Uterus (tissue), 4 donors: ENCODE results near the gene ACOXL. TPM values are rescaled to one million over a fixed set of nuclear protein-coding genes. Genes with fewer than 3 reads are reported as not detected.

Source experiments
- DNase-seq, 2 donors: peaks; one replicate each; pipeline ENCODE4 v3.0.0-alpha.2; 2019 to 2020
- H3K27ac ChIP-seq, 2 donors: fragments of 200-600 bp; sonication (generic); 1 replicate in 1 of 2; 2 replicates in 1 of 2; pipeline ENCODE4 v1.5.1; 2016 to 2018
- H3K27me3 ChIP-seq, 2 donors: fragments of 200-600 bp; sonication (generic); one replicate each; pipeline ENCODE4 v1.5.1; 2018 to 2019; ENCODE audit warnings: control low read depth in 1 of 2
- H3K36me3 ChIP-seq, 2 donors: fragments of 200-600 bp; sonication (generic); one replicate each; pipeline ENCODE4 v1.5.1; 2019; ENCODE audit warnings: control low read depth in 1 of 2
- H3K4me1 ChIP-seq, 2 donors: fragments of 200-600 bp; sonication (generic); one replicate each; pipeline ENCODE4 v1.5.1; 2018 to 2019; ENCODE audit warnings: control low read depth in 1 of 2
- H3K4me3 ChIP-seq, 2 donors: fragments of 200-600 bp; sonication (generic); 1 replicate in 1 of 2; 2 replicates in 1 of 2; pipeline ENCODE4 v1.5.1; 2018 to 2019; ENCODE audit warnings: mild to moderate bottlenecking in 1 of 2
- H3K9me3 ChIP-seq, 2 donors: fragments of 200-600 bp; sonication (generic); one replicate each; pipeline ENCODE4 v1.5.1; 2019; ENCODE audit warnings: control low read depth in 1 of 2
- POLR2A ChIP-seq, 2 donors: fragments of 450-650 bp; IDR thresholded peaks; one replicate each; pipeline ENCODE4 v1.6.1; 2016; ENCODE audit warnings: antibody characterized with exemption in 2 of 2, mild to moderate bottlenecking in 1 of 2, moderate library complexity in 1 of 2
- intact Hi-C: fragments of 100-400 bp; cut with DNase I; formaldehyde crosslinking; loops from one replicate; pipeline ENCODE4 v1.15.1; 2023; ENCODE audit warnings: low total_unique reads
- total RNA-seq, 4 donors: library from RNA; depleted of rRNA in 3 of 4; stranded (reverse); fragments of >200 nt in 3 of 4; gene quantifications; one replicate each; pipeline versions ENCODE4 v1.1.0 to v1.2.4, GENCODE V29; 2014 to 2023
- TF ChIP-seq, protein P1 (sequence below), 4 experiments: fragments of 200-600 bp in 2 of 4; fragments of 450-650 bp in 2 of 4; sonication (generic) in 2 of 4; IDR thresholded peaks; one replicate each; pipeline ENCODE4 v1.5.1; 2016 to 2019; ENCODE audit warnings: antibody characterized with exemption in 4 of 4, mild to moderate bottlenecking in 2 of 4, moderate library complexity in 1 of 4
- donor health status: DM: yes; HTN: yes; CAD: no.

Gene ACOXL
- total RNA-seq, 4 donors from 2014 or later: 0.18 to 0.41 TPM; not detected in 2

DNA sequence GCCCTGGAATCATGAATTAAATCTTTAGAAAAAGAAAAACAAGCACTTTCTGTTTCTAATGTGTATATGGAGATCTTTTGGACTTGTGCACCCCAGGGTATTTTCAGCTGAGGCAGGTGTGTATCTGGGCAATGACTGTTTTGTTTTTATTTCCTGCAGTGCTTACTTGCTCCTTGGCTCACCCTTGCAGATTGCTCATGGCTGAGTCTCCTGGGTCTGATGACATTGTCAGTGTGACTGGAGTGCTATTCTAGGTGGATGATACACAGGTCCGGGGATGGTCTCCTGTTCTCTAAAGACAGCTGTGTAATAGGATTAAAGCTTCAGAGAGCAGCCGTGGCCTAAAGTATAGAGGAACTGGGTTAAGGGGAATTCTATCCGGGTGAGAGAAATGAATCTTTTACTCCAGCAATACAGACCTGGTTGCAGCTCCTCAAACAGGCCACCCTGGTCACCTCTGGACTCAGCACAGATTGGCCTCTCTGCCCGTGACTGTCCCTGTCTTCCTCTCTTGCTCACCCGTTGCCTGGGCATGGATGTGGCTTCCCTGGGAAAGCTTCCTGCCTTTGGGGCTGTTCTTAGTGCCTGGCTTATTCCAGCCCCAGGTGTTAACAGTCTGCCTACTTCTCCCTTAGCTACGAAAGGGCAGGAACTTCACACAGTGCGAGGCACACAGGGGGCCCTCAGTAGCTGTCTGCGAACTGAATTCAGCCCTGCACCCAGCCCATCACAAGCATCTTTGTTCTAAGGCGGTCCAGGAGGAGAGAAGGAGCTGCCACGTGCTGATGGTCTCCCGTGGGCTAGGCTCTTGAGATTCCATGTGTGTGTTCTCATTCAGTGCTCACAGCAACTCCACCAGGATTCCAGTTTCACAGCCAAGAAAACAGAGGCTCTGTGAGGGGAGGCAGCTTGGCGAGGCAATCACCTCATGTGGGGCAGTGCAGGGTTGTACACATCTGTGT, 84.3 kb downstream of the ACOXL start:
- no peak overlapping the region for H3K4me3 ChIP-seq
- no peak for DNase-seq
- no peaks in the 10 kb centered on the region for H3K4me1 ChIP-seq
- no peak for TF ChIP-seq POLR2A (IDR thresholded peaks at IDR 0.05)
- intact Hi-C loops: no loop called here
- H3K27ac ChIP-seq: no peak overlapping the region
- H3K27me3 ChIP-seq: no peaks in the 10 kb centered on the region
- H3K9me3 ChIP-seq: no peaks in the 10 kb centered on the region
- no peaks in the 10 kb centered on the region for H3K36me3 ChIP-seq

DNA sequence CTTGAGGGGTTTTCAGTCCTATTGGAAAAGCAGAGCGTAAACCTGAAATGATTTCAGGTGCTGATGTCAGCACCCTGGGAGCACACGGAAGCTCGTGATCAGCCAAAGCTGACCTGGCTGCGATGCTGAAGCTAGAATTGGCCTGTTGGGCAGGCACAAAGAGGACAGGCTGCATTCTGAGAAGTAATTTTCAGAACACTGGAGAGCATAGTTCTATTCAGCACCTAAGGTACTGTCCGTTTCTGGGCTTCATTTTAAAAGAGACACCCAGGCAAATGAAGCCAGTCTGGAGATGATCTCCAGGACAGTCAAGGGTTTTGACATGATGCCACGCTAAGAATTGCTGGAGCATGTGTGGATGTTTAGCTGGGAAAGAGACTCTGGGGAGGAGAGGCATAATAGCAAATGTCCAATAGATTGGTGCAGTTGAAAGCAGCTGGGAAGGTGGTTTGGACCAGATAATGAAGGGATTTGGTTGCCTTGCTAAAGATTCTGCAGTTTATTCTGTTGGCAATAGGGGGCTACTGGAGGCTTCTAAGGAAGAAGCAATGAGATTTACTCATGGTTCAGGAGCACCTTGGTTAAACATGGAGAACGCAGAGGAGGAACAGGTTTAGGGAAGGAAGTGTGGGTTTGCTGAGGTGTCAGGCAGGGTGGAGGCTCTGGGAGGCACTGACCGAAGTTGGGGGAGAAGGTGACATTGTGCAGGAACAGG, 86.6 kb downstream of the ACOXL start:
- Histone ChIP-seq H3K27ac (no peak overlapping the region), H3K4me1 (no peaks in the 10 kb centered on the region), H3K9me3 (no peaks in the 10 kb centered on the region), H3K4me3 (no peak overlapping the region), H3K36me3 (no peaks in the 10 kb centered on the region), H3K27me3 (no peaks in the 10 kb centered on the region)
- TF ChIP-seq POLR2A (IDR thresholded peaks at IDR 0.05): no peak
- TF ChIP-seq, protein P1, sequence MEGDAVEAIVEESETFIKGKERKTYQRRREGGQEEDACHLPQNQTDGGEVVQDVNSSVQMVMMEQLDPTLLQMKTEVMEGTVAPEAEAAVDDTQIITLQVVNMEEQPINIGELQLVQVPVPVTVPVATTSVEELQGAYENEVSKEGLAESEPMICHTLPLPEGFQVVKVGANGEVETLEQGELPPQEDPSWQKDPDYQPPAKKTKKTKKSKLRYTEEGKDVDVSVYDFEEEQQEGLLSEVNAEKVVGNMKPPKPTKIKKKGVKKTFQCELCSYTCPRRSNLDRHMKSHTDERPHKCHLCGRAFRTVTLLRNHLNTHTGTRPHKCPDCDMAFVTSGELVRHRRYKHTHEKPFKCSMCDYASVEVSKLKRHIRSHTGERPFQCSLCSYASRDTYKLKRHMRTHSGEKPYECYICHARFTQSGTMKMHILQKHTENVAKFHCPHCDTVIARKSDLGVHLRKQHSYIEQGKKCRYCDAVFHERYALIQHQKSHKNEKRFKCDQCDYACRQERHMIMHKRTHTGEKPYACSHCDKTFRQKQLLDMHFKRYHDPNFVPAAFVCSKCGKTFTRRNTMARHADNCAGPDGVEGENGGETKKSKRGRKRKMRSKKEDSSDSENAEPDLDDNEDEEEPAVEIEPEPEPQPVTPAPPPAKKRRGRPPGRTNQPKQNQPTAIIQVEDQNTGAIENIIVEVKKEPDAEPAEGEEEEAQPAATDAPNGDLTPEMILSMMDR (IDR thresholded peaks at IDR 0.05): no peak
- DNase-seq: no peak
- intact Hi-C loops: no loop called here

DNA sequence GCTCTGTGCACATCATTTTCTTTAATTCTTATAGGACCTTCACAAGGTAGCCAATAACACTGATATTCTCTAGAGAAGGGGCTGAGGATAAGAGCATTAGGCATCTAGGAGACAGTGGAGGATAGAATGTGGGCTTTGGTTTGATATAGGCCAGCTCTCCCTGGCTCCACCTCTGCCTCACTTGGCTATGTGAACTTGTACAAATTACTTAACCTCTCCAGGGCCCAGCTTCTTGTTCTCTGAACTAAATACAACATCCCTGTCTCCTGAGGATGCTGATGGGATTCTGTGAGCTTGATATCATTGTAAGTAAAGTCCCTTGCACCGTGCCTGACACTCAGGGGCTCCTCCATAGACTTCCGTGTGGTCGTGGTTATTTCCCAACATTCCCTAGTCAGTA, 87.3 kb downstream of the ACOXL start:
- Histone ChIP-seq H3K4me3 (no peak overlapping the region), H3K9me3 (no peaks in the 10 kb centered on the region), H3K4me1 (no peaks in the 10 kb centered on the region), H3K36me3 (no peaks in the 10 kb centered on the region), H3K27me3 (no peaks in the 10 kb centered on the region), H3K27ac (no peak overlapping the region)
- no peak for TF ChIP-seq POLR2A (IDR thresholded peaks at IDR 0.05)
- TF ChIP-seq, protein P1 (IDR thresholded peaks at IDR 0.05): no peak
- intact Hi-C loops: no loop called here
- DNase-seq: no peak

DNA sequence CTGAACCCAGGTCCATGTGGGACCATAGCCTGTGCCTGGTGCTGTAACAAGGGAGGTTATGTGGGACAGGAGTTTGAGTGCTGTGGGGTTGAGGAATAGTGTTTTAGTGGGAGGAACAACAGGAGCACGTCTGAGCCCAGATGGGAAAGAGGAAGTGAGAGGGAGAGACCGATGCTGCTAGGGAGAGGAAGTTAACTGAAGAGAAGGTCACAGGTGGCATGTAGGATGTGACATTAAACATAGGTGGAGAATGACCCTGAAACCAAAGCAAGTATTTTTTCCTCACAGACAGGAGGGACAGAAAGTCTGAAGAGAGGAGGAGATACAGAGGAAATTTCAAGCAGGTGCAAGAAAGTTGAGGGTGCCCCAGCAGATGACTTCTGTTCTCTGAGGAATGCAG, 87.8 kb downstream of the ACOXL start:
- no peak overlapping the region for H3K4me3 ChIP-seq
- H3K4me1 ChIP-seq: no peaks in the 10 kb centered on the region
- no peaks in the 10 kb centered on the region for H3K9me3 ChIP-seq
- H3K27me3 ChIP-seq: no peaks in the 10 kb centered on the region
- TF ChIP-seq POLR2A (IDR thresholded peaks at IDR 0.05): no peak
- TF ChIP-seq, protein P1 (IDR thresholded peaks at IDR 0.05): no peak
- DNase-seq: no peak
- no peaks in the 10 kb centered on the region for H3K36me3 ChIP-seq
- intact Hi-C loops: no loop called here
- H3K27ac ChIP-seq: no peak overlapping the region

DNA sequence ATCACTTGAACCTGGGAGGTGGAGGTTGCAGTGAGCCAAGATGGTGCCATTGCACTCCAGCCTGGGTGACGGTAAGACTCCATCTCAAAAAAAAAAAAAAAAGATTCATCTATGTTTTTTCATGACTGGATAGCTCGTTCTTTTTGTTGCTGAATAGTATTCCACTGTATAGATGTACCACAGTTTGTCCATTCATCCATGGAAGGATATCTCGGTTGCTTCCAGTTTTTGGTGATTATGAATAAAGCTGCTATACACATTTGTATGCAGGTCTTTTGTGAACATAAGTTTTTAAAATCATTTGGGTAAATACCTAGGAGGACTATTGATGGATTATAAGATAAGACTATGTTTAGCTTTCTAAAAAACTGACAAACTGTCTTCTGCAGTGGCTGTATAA, 90.8 kb downstream of the ACOXL start:
- intact Hi-C loops: no loop called here
- no peaks in the 10 kb centered on the region for H3K27me3 ChIP-seq
- no peaks in the 10 kb centered on the region for H3K9me3 ChIP-seq
- DNase-seq: no peak
- H3K4me1 ChIP-seq: no peaks in the 10 kb centered on the region
- no peak for TF ChIP-seq POLR2A (IDR thresholded peaks at IDR 0.05)
- TF ChIP-seq, protein P1 (IDR thresholded peaks at IDR 0.05): no peak
- no peak overlapping the region for H3K4me3 ChIP-seq
- no peaks in the 10 kb centered on the region for H3K36me3 ChIP-seq
- no peak overlapping the region for H3K27ac ChIP-seq
